Neutrophil (primary cell): Measurements from ENCODE around the gene LAMA3.

Experiments used
- H3K27ac ChIP-seq: fragments of 200-600 bp; sonication (generic); 2 replicates; pipeline ENCODE4 v1.5.1; 2016; ENCODE audit warnings: mild to moderate bottlenecking, moderate library complexity
- H3K27me3 ChIP-seq: fragments of 200-600 bp; sonication (generic); 2 replicates; pipeline ENCODE4 v1.6.0; 2016; ENCODE audit warnings: mild to moderate bottlenecking
- H3K36me3 ChIP-seq: fragments of 200-600 bp; sonication (generic); 2 replicates; pipeline ENCODE4 v1.5.1; 2017
- H3K4me1 ChIP-seq, 2 experiments: fragments of 200-600 bp in 1 of 2; sonication (generic) in 1 of 2; 1 replicate in 1 of 2; 2 replicates in 1 of 2; pipeline versions ENCODE4 v1.5.1 to v1.6.1; 2013 to 2016; ENCODE audit warnings: low read depth in 1 of 2, low read length in 1 of 2, mild to moderate bottlenecking in 1 of 2, moderate library complexity in 1 of 2; ENCODE audit not compliant: control insufficient read depth in 1 of 2, insufficient read depth in 1 of 2
- H3K4me3 ChIP-seq, 2 experiments: fragments of 200-600 bp in 1 of 2; sonication (generic) in 1 of 2; 1 replicate in 1 of 2; 2 replicates in 1 of 2; pipeline ENCODE4 v1.5.1; 2013 to 2016; ENCODE audit warnings: low read depth in 1 of 2, low read length in 1 of 2, mild to moderate bottlenecking in 1 of 2, moderate library complexity in 1 of 2
- H3K9me3 ChIP-seq: fragments of 200-600 bp; sonication (generic); 2 replicates; pipeline ENCODE4 v1.5.1; 2016
- TF ChIP-seq, protein P1 (sequence below): fragments of 200-600 bp; sonication (generic); IDR thresholded peaks from 2 replicates; pipeline ENCODE4 v1.5.1; 2016; ENCODE audit warnings: antibody characterized with exemption

The LAMA3 gene

DNA sequence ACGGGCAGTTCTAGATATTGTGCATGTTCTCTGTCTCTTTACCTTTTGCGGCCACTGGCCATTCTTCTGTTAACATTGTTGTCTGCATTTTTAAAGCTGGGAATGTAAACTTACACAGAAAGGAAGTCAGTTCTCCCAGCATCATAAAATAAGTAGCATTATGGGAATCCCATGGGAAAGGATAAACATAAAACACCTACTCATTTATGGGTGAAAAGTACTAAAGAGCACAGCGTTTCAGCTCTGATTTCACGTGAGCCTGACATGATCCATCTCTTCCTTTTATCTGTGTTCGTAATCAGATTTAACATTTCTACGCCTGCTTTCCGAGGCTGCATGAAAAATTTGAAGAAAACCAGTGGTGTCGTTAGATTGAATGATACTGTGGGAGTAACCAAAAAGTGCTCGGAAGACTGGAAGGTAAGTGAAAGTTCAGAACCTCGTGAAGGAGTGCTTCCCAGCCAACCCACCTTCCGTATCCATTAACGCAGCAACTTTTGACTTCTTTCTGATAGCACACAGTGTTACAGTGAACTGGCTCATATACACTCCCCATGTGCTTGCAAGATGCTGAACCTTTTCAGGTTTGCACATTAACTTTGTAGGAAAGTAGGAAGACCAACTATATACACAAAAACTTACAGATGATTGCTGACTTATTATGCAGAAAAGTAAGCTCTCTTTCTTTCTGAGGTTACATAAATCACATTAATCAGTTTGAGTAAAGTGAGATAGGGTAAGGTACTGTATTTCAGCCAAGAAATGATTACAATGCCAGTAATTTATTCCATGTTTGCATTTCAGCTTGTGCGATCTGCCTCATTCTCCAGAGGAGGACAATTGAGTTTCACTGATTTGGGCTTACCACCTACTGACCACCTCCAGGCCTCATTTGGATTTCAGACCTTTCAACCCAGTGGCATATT is 238.8 kb downstream of the LAMA3 start:
- Histone ChIP-seq H3K4me1 (no peaks in the 10 kb centered on the region), H3K9me3 (no peaks in the 10 kb centered on the region), H3K4me3 (no peak overlapping the region), H3K36me3 (no peaks in the 10 kb centered on the region), H3K27me3 (no peaks in the 10 kb centered on the region), H3K27ac (no peak overlapping the region)
- TF ChIP-seq, protein P1, sequence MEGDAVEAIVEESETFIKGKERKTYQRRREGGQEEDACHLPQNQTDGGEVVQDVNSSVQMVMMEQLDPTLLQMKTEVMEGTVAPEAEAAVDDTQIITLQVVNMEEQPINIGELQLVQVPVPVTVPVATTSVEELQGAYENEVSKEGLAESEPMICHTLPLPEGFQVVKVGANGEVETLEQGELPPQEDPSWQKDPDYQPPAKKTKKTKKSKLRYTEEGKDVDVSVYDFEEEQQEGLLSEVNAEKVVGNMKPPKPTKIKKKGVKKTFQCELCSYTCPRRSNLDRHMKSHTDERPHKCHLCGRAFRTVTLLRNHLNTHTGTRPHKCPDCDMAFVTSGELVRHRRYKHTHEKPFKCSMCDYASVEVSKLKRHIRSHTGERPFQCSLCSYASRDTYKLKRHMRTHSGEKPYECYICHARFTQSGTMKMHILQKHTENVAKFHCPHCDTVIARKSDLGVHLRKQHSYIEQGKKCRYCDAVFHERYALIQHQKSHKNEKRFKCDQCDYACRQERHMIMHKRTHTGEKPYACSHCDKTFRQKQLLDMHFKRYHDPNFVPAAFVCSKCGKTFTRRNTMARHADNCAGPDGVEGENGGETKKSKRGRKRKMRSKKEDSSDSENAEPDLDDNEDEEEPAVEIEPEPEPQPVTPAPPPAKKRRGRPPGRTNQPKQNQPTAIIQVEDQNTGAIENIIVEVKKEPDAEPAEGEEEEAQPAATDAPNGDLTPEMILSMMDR, result no peak

DNA sequence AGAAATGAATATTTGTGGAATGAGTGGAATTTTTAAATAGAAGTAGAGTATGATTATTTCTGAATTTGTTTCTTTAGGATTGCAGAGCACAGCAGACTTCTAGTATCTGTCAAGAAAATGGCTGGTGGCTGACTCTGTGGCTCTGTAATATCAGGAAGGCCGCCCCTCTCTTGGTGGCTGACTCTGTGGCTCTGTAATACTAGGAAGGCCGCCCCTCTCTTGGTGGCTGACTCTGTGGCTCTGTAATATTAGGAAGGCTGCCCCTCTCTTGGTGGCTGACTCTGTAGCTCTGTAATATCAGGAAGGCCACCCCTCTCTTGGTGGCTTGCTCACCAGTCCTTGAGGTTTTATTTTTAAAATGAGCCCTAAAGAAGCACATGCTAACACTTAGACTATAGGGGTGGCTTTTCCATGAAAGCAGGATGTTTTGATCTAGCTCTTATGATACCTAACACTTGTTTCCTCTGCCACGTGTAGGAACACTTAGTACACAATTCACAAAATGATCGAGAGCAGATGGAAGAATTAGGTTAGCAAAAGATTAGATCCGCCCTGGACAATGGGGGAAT is 240.2 kb downstream of the LAMA3 start:
- H3K9me3 ChIP-seq, result no peaks in the 10 kb centered on the region
- no peaks in the 10 kb centered on the region for H3K4me1 ChIP-seq
- no peak overlapping the region for H3K4me3 ChIP-seq
- no peaks in the 10 kb centered on the region for H3K36me3 ChIP-seq
- TF ChIP-seq, protein P1, result no peak
- no peaks in the 10 kb centered on the region for H3K27me3 ChIP-seq
- no peak overlapping the region for H3K27ac ChIP-seq

DNA sequence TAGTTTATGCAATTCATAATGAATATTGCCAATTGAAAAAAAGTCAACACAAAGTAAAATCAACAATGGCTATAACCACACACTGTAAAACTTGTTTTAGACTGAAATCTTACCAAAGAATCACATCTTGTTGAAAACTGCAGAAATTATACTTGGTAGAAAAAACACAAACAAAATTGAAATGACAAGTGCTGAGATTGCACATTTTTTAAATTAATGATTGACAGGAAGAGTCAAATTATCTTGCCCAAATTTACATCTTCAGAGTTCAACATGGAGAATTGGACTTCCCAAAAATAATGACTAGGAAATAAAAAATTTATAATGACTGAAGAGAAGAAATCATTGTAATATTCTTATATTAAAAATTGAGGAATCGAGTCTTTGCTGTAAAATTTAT is 240.7 kb downstream of the LAMA3 start:
- Histone ChIP-seq H3K27ac (no peak overlapping the region), H3K4me1 (no peaks in the 10 kb centered on the region), H3K4me3 (no peak overlapping the region), H3K9me3 (no peaks in the 10 kb centered on the region), H3K36me3 (no peaks in the 10 kb centered on the region), H3K27me3 (no peaks in the 10 kb centered on the region)
- TF ChIP-seq, protein P1, result no peak

DNA sequence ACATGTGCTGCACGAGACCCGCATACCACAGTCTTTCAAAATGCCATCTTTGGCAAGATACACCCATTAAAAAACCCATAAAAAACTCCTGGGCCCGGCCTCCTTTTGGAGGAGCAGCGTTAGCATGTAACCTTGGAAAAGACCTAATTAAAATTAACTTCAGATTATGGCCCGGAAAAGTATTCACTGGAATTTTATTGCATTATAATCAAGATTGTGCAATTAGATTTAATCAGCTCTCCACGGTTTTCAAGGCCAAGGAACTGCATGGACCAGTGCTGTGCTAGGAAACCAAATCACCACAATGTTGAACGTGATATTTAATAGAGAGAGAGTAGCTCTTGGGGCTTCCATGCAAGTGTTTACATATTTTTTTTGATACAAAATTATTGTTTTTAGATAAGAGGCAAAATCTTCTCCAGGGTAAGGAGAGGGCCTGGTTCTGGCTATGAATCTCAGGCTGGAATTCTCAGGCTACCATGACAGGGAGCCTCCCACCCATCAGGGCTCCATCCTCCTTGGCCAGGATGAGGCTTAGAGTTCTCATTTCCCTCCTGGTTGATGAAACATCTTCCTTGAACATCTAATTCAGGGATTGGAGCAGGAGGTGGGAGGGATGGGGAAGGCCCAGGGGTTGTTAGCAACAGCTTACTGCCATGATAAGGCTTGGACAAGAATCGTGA is 243.3 kb downstream of the LAMA3 start:
- TF ChIP-seq, protein P1, result no peak
- Histone ChIP-seq H3K4me3 (no peak overlapping the region), H3K36me3 (no peaks in the 10 kb centered on the region), H3K27me3 (no peaks in the 10 kb centered on the region), H3K9me3 (no peaks in the 10 kb centered on the region), H3K4me1 (no peaks in the 10 kb centered on the region), H3K27ac (no peak overlapping the region)

DNA sequence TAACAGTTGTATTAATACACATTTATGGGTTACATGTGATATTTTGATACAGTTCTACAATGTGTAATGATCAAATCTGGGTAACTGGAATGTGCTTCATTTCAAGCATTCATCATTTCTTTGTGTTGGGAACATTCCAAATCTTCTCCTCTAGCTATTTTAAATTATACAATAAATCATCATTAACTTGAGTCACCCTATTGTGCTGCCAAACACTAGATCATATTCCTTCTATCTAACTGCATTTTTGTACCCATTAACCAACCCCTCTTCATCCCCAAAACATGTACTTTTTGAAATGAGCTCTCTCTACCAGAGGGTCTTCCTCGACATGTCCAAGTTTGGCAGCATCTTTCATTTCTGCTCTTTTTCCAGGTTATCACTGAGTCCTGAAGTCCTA is 244.2 kb downstream of the LAMA3 start:
- Histone ChIP-seq H3K27ac (no peak overlapping the region), H3K4me3 (no peak overlapping the region), H3K36me3 (no peaks in the 10 kb centered on the region), H3K9me3 (no peaks in the 10 kb centered on the region), H3K4me1 (no peaks in the 10 kb centered on the region), H3K27me3 (no peaks in the 10 kb centered on the region)
- TF ChIP-seq, protein P1, result no peak
